Breast epithelium (tissue), 3 donors: ENCODE results near the gene RAB6A.

Source experiments
- CTCF ChIP-seq, 3 donors: fragments of 450-650 bp; IDR thresholded peaks; one replicate each; pipeline ENCODE4 v1.5.1; 2016 to 2017; ENCODE audit warnings: antibody characterized with exemption in 3 of 3, mild to moderate bottlenecking in 3 of 3, moderate library complexity in 3 of 3
- POLR2A ChIP-seq: fragments of 450-650 bp; IDR thresholded peaks from one replicate; pipeline ENCODE4 v1.6.1; 2016; ENCODE audit warnings: antibody characterized with exemption, mild to moderate bottlenecking, moderate library complexity
- POLR2AphosphoS5 ChIP-seq, 3 donors: sonication (generic); formaldehyde crosslinking; IDR thresholded peaks; one replicate each; pipeline ENCODE4 v1.6.1; 2017; ENCODE audit warnings: antibody characterized with exemption in 3 of 3

GRCh38 chr11:73758451-73758850, 2.4 kb downstream of the RAB6A start:
- TF ChIP-seq CTCF (IDR thresholded peaks at IDR 0.05) (no peak), POLR2A (no peak), POLR2AphosphoS5 (IDR thresholded peaks at IDR 0.05) (no peak)
